GM06990 (cell line): Measurements from ENCODE around the gene ARID5B.

Experiments
- DNase-seq: peaks from one replicate; pipeline ENCODE4 v3.0.0-alpha.2; 2011; ENCODE audit not compliant: insufficient read length; ENCODE audit errors: extremely low read depth
- H3K27me3 ChIP-seq: replicated peaks from 2 replicates; pipeline ENCODE4 v1.6.0; 2011; ENCODE audit warnings: low read length; ENCODE audit not compliant: control insufficient read depth, insufficient read depth
- H3K36me3 ChIP-seq: 2 replicates; pipeline ENCODE4 v1.5.1; 2011; ENCODE audit warnings: low read length; ENCODE audit not compliant: control insufficient read depth, insufficient read depth
- H3K4me3 ChIP-seq: replicated peaks from 2 replicates; pipeline ENCODE4 v1.5.1; 2011; ENCODE audit warnings: low read depth, mild to moderate bottlenecking, control low read depth, low read length
- CTCF ChIP-seq: IDR thresholded peaks from 2 replicates; pipeline ENCODE4 v1.5.1; 2011; ENCODE audit warnings: low read length, control low read depth, mild to moderate bottlenecking, inconsistent platforms; ENCODE audit not compliant: insufficient read depth, poor library complexity, severe bottlenecking

Gene ARID5B

GRCh38 chr10:62004042-62004441 lies 102.5 kb downstream of the ARID5B start:
- Histone ChIP-seq H3K36me3 (peaks cover 1% of the 10 kb centered on the region; the same call in 1 of the 2 replicates), H3K27me3 (no peaks in the 10 kb centered on the region), H3K4me3 (no peak overlapping the region)
- TF ChIP-seq CTCF, result no peak
- DNase-seq, result no peak

- no peak for TF ChIP-seq CTCF
- peaks cover 1% of the 10 kb centered on the region; the same call in 1 of the 2 replicates for H3K36me3 ChIP-seq
- no peak for DNase-seq
- H3K4me3 ChIP-seq, result no peak overlapping the region
- no peaks in the 10 kb centered on the region for H3K27me3 ChIP-seq
These were observed 103.8 kb downstream of the ARID5B start for GRCh38 chr10:62005281-62005680.

GRCh38 chr10:62005687-62006086 lies 104.2 kb downstream of the ARID5B start:
- no peak for TF ChIP-seq CTCF
- Histone ChIP-seq H3K4me3 (no peak overlapping the region), H3K27me3 (no peaks in the 10 kb centered on the region), H3K36me3 (peaks cover 1% of the 10 kb centered on the region; the same call in 1 of the 2 replicates)
- DNase-seq, result no peak

GRCh38 chr10:62007145-62007544 lies 105.6 kb downstream of the ARID5B start:
- H3K27me3 ChIP-seq, result no peaks in the 10 kb centered on the region
- no peak overlapping the region for H3K4me3 ChIP-seq
- DNase-seq, result no peak
- TF ChIP-seq CTCF, result no peak
- H3K36me3 ChIP-seq, result peaks cover 3% of the 10 kb centered on the region

- H3K4me3 ChIP-seq, result no peak overlapping the region
- H3K27me3 ChIP-seq, result no peaks in the 10 kb centered on the region
- peaks cover 3% of the 10 kb centered on the region for H3K36me3 ChIP-seq
- DNase-seq, result no peak
- no peak for TF ChIP-seq CTCF
These were observed 106.7 kb downstream of the ARID5B start for GRCh38 chr10:62008196-62008595.

GRCh38 chr10:62008946-62009345 lies 107.4 kb downstream of the ARID5B start:
- no peak overlapping the region for H3K4me3 ChIP-seq
- H3K36me3 ChIP-seq, result peaks cover 3% of the 10 kb centered on the region
- no peak for TF ChIP-seq CTCF
- H3K27me3 ChIP-seq, result no peaks in the 10 kb centered on the region
- no peak for DNase-seq
